Esophagus (tissue), 2 donors: ENCODE measurements around the gene SERINC2. TPM values are rescaled to one million over a fixed set of nuclear protein-coding genes. Genes with fewer than 3 reads are reported as not detected.
"Not testable (repeated sequence)": the region's sequence is repeated elsewhere in the genome, so short reads cannot be mapped to it uniquely, and the experiment has no call there.

ENCODE experiments used
- H3K27ac ChIP-seq, 2 donors: one replicate each; pipeline ENCODE4 v1.5.1; 2013; ENCODE audit warnings: low read depth in 2 of 2, mild to moderate bottlenecking in 2 of 2, inconsistent platforms in 1 of 2, low read length in 1 of 2, moderate library complexity in 1 of 2
- H3K27me3 ChIP-seq, 2 donors: one replicate each; pipeline ENCODE4 v1.6.1; 2013; ENCODE audit warnings: low read length in 2 of 2, control low read depth in 1 of 2, mild to moderate bottlenecking in 1 of 2; ENCODE audit not compliant: insufficient read depth in 2 of 2, control insufficient read depth in 1 of 2
- H3K36me3 ChIP-seq, 2 donors: one replicate each; pipeline ENCODE4 v1.6.1; 2013; ENCODE audit warnings: low read length in 1 of 2; ENCODE audit not compliant: control insufficient read depth in 2 of 2, insufficient read depth in 2 of 2
- H3K4me1 ChIP-seq, 2 donors: one replicate each; pipeline ENCODE4 v1.6.1; 2013; ENCODE audit warnings: low read length in 1 of 2; ENCODE audit not compliant: control insufficient read depth in 2 of 2, insufficient read depth in 2 of 2
- H3K4me3 ChIP-seq, 2 donors: one replicate each; pipeline ENCODE4 v1.5.1; 2013; ENCODE audit warnings: low read length in 2 of 2, mild to moderate bottlenecking in 2 of 2, low read depth in 1 of 2, moderate library complexity in 1 of 2
- H3K9me3 ChIP-seq, 2 donors: one replicate each; pipeline ENCODE4 v1.6.1; 2013; ENCODE audit warnings: mild to moderate bottlenecking in 2 of 2, low read depth in 1 of 2, low read length in 1 of 2, moderate library complexity in 1 of 2; ENCODE audit not compliant: control insufficient read depth in 2 of 2, insufficient read depth in 1 of 2
- WGBS, 2 donors: extraction: QIAGEN DNeasy Blood & Tissue Kit; methylation state at CpG; one replicate each; pipeline ENCODE4 v1.1.7; 2013; 5-methylcytosine and 5-hydroxymethylcytosine counted together
- polyA plus RNA-seq, 2 donors: library from polyadenylated mRNA; stranded (reverse); fragments of 200-250 nt; gene quantifications; one replicate each; pipeline ENCODE4 v1.2.3, GENCODE V29; 2013
- donor health status: healthy with polysubstance abuse.
- donor health status: Bipolar disorder and iron deficiency.

Gene SERINC2
- polyA plus RNA-seq, 2 donors = 84.2 to 119 TPM

GRCh38 chr1:31429583-31429982, 16.6 kb downstream of the SERINC2 start:
- Histone ChIP-seq H3K27ac (no peak overlapping the region), H3K27me3 (no peaks in the 10 kb centered on the region), H3K36me3 (peaks cover 0 to 22% of the 10 kb centered on the region in 2 donors), H3K4me3 (no peak overlapping the region), H3K4me1 (peaks cover 0 to 14% of the 10 kb centered on the region in 2 donors), H3K9me3 (peaks cover 0 to 5% of the 10 kb centered on the region in 2 donors)
- WGBS, 2 donors = 90 to 93% methylated on average over 6 of the region's 6 CpGs

- H3K36me3 ChIP-seq = peaks cover 0 to 18% of the 10 kb centered on the region in 2 donors
- not testable (repeated sequence) for H3K9me3 ChIP-seq, H3K4me1 ChIP-seq, H3K27me3 ChIP-seq, H3K4me3 ChIP-seq
- 36 to 46% methylated on average over 3 of the region's 3 CpGs for WGBS, 2 donors
- peak overlapping the region in 1 of 2 donors; percentile 36 for H3K27ac ChIP-seq
These were observed 18.6 kb downstream of the SERINC2 start for GRCh38 chr1:31431351-31432257.

DNA sequence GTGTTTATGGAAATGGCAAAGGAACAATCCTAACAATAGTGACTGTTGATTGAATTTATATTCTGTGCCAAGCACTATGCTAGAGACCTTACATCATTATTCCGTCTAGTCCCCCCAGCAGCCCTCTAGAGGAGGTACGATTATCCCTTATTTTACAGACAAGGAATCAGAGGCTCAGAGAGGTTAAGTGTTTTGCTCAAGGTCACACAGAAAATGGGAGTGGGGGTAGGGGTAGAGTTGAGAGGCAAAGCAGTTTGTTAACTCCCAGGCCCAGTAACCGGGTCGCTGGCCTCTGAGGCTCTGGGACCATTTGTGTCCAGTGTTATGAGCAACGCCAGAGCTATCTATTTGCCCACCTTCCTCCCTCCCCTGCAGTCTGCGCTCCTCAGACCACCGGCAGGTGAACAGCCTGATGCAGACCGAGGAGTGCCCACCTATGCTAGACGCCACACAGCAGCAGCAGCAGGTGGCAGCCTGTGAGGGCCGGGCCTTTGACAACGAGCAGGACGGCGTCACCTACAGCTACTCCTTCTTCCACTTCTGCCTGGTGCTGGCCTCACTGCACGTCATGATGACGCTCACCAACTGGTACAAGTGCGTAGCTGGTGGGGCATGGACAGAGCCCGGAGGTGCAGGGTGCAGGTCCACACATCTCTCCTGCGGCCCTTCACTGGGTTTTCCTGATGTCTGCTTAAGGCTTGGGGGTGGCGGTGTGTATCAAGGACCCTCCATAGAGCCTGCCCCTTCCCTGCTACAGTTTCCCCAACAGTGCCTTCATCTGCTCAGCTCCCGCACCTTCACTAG, 19.8 kb downstream of the SERINC2 start:
- H3K27me3 ChIP-seq = no peaks in the 10 kb centered on the region
- H3K9me3 ChIP-seq = peaks cover 0 to 5% of the 10 kb centered on the region in 2 donors
- peaks cover 0 to 9% of the 10 kb centered on the region in 2 donors for H3K4me1 ChIP-seq
- WGBS, 2 donors = 89 to 93% methylated on average over 20 of the region's 20 CpGs
- peaks cover 0 to 17% of the 10 kb centered on the region in 2 donors for H3K36me3 ChIP-seq
- no peak overlapping the region for H3K4me3 ChIP-seq
- no peak overlapping the region for H3K27ac ChIP-seq

DNA sequence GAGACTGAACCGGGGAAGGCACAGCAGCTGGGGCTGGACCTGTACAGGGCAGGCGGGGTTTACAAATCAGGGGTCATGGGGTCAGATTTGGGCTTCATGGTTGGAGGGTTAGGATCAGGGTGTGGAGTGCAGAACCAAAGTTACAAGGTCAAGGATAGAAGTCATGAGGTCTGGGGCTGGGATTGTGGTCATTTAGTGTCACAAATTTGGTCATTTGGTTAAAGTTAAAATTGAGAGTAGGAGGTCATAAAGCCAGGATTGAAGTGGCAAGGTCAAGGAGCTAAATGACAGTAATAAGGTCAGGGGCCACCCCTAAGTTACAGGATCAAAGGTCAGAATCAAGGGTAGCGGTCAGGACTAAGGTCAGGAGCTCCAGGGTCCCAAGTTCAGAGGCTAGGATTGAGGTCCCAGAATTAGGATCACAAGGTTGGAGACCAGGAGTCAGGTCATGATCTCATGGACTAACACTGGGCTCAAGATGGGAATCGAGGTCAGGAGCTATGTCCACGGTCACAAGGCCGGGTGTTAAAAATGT, 20.4 kb downstream of the SERINC2 start:
- 91 to 92% methylated on average over 6 of the region's 6 CpGs for WGBS, 2 donors
- no peak overlapping the region for H3K4me3 ChIP-seq
- H3K4me1 ChIP-seq = peaks cover 0 to 9% of the 10 kb centered on the region in 2 donors
- H3K9me3 ChIP-seq = peaks cover 0 to 5% of the 10 kb centered on the region in 2 donors
- H3K27ac ChIP-seq = no peak overlapping the region
- no peaks in the 10 kb centered on the region for H3K27me3 ChIP-seq
- H3K36me3 ChIP-seq = peaks cover 0 to 16% of the 10 kb centered on the region in 2 donors

- peaks cover 0 to 9% of the 10 kb centered on the region in 2 donors for H3K4me1 ChIP-seq
- H3K27ac ChIP-seq = no peak overlapping the region
- H3K9me3 ChIP-seq = peaks cover 0 to 5% of the 10 kb centered on the region in 2 donors
- peaks cover 0 to 13% of the 10 kb centered on the region in 2 donors for H3K36me3 ChIP-seq
- H3K4me3 ChIP-seq = no peak overlapping the region
- H3K27me3 ChIP-seq = no peaks in the 10 kb centered on the region
- WGBS, 2 donors = 63 to 65% methylated on average over 21 of the region's 21 CpGs
These were observed 21.3 kb downstream of the SERINC2 start for GRCh38 chr1:31434101-31434871.

DNA sequence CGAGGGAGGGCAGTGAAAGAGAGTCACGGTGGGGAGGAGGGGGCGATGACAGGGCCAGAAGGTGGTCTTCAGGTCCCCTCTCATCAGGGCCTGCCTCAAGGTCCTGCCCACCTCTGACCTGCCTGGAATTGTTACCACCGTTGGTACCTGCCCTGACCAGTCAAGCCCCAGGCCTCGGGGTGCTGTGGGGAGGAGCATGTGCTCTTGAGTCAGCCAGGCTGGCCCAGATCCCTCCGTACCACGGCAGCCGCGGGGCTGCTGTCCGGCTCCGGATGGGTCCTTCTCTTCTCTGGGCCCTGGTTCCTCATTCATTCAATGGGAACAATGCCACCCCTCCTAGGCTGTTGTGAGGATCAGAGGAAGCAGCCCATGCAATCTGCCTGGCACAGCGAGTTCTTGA, 22.0 kb downstream of the SERINC2 start:
- Histone ChIP-seq H3K9me3 (peaks cover 0 to 5% of the 10 kb centered on the region in 2 donors), H3K36me3 (peaks cover 0 to 10% of the 10 kb centered on the region in 2 donors), H3K4me1 (peaks cover 0 to 9% of the 10 kb centered on the region in 2 donors), H3K27me3 (no peaks in the 10 kb centered on the region), H3K27ac (no peak overlapping the region), H3K4me3 (no peak overlapping the region)
- 53 to 78% methylated on average over 12 of the region's 12 CpGs for WGBS, 2 donors

DNA sequence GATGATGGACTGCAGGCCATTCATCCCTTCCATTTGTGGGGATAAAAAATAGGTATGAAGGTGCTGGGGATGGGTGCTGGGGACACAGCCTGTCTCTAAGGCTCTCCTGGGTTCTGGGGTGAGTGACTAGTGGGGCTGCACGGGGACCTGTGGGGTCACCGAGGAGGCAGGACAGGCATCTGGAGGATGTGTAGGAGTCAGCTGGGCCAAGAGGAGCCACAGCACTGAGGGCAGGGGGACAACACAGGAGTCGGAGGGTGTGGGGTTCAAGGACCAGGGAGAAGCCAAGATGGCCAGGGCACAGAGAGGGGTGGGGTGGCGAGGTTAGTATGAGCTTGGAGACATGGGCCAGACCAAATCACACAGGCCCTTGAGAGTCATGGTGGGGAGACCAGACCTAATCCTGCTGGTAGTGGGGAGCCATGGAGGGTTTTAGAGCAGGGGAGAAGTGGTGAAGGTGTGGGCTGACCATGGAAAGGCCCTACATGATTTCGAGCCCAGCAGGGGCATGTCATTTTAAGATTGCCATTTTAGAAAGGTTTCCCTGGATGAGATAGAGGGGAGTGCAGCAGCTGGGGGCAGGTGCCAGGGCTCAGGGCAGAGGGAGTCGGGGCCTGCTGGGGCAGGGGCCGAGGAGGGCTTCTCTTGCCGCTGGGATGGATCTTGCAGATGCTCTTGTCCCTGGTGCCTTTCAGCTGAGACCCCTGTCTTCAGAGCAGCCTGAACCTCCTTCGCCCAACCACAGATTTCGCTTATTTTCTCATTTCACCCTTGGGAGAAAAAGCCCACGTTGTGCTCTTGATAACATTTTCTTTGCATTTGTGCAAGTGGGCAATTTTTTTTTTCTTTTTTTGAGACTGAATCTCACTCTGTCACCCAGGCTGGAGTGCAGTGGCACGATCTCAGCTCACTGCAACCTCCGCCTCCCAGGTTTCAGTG, 22.7 kb downstream of the SERINC2 start:
- Histone ChIP-seq H3K27me3 (no peaks in the 10 kb centered on the region), H3K27ac (no peak overlapping the region), H3K9me3 (peaks cover 0 to 5% of the 10 kb centered on the region in 2 donors), H3K4me3 (no peak overlapping the region), H3K36me3 (peaks cover 0 to 10% of the 10 kb centered on the region in 2 donors), H3K4me1 (peaks cover 0 to 9% of the 10 kb centered on the region in 2 donors)
- WGBS, 2 donors = 85 to 86% methylated on average over 13 of the region's 13 CpGs

- no peaks in the 10 kb centered on the region for H3K27me3 ChIP-seq
- peaks cover 0 to 6% of the 10 kb centered on the region in 2 donors for H3K4me1 ChIP-seq
- H3K4me3 ChIP-seq = no peak overlapping the region
- H3K36me3 ChIP-seq = peaks cover 0 to 6% of the 10 kb centered on the region in 2 donors
- H3K9me3 ChIP-seq = peaks cover 0 to 2% of the 10 kb centered on the region in 2 donors
- H3K27ac ChIP-seq = no peak overlapping the region
- WGBS, 2 donors = 74 to 80% methylated on average over 9 of the region's 9 CpGs
These were observed 23.8 kb downstream of the SERINC2 start for GRCh38 chr1:31436596-31437432.
